ENCODE results near the gene KNOP1.

Gene KNOP1

GRCh38 chr16:19715566-19715965 lies 2.5 kb downstream of the KNOP1 start:
- Histone ChIP-seq H3K9ac (ENCODE audit: low read length in 2 of 2) (no peak overlapping the region), H3K4me3 (ENCODE audit: low read length in 2 of 2) (no peak overlapping the region), H3K27me3 (ENCODE audit: control insufficient read depth in 1 of 2, insufficient read depth in 2 of 2, low read length in 2 of 2) (no peaks in the 10 kb centered on the region), H3K27ac (ENCODE audit: low read length) (no peak overlapping the region), H3K9me3 (ENCODE audit: control insufficient read depth in 2 of 2, low read length in 2 of 2) (no peaks in the 10 kb centered on the region), H3K4me1 (ENCODE audit: control insufficient read depth, insufficient read depth, low read length) (peaks cover 12% of the 10 kb centered on the region), H3K36me3 (ENCODE audit: control insufficient read depth in 2 of 2, insufficient read depth in 2 of 2, low read length in 2 of 2) (peaks cover 11 to 15% of the 10 kb centered on the region in 2 donors)

- H3K9ac ChIP-seq (ENCODE audit: low read length in 2 of 2): no peak overlapping the region
- no peaks in the 10 kb centered on the region for H3K9me3 ChIP-seq (ENCODE audit: control insufficient read depth in 2 of 2, low read length in 2 of 2)
- H3K27ac ChIP-seq (ENCODE audit: low read length): no peak overlapping the region
- peaks cover 11 to 29% of the 10 kb centered on the region in 2 donors for H3K36me3 ChIP-seq (ENCODE audit: control insufficient read depth in 2 of 2, insufficient read depth in 2 of 2, low read length in 2 of 2)
- no peaks in the 10 kb centered on the region for H3K27me3 ChIP-seq (ENCODE audit: control insufficient read depth in 1 of 2, insufficient read depth in 2 of 2, low read length in 2 of 2)
- H3K4me3 ChIP-seq (ENCODE audit: low read length in 2 of 2): no peak overlapping the region
- peaks cover 12% of the 10 kb centered on the region for H3K4me1 ChIP-seq (ENCODE audit: control insufficient read depth, insufficient read depth, low read length)
These were observed 4.3 kb downstream of the KNOP1 start for GRCh38 chr16:19713697-19714096.

GRCh38 chr16:19712418-19713058 lies 5.5 kb downstream of the KNOP1 start:
- peaks cover 11 to 29% of the 10 kb centered on the region in 2 donors for H3K36me3 ChIP-seq (ENCODE audit: control insufficient read depth in 2 of 2, insufficient read depth in 2 of 2, low read length in 2 of 2)
- H3K27me3 ChIP-seq (ENCODE audit: control insufficient read depth in 1 of 2, insufficient read depth in 2 of 2, low read length in 2 of 2): no peaks in the 10 kb centered on the region
- H3K4me1 ChIP-seq (ENCODE audit: control insufficient read depth, insufficient read depth, low read length): peaks cover 12% of the 10 kb centered on the region
- H3K9ac ChIP-seq (ENCODE audit: low read length in 2 of 2): no peak overlapping the region
- no peaks in the 10 kb centered on the region for H3K9me3 ChIP-seq (ENCODE audit: control insufficient read depth in 2 of 2, low read length in 2 of 2)
- no peak overlapping the region for H3K4me3 ChIP-seq (ENCODE audit: low read length in 2 of 2)
- H3K27ac ChIP-seq (ENCODE audit: low read length): no peak overlapping the region

- Histone ChIP-seq H3K4me1 (ENCODE audit: control insufficient read depth, insufficient read depth, low read length) (peaks cover 5% of the 10 kb centered on the region), H3K4me3 (ENCODE audit: low read length in 2 of 2) (no peak overlapping the region), H3K9ac (ENCODE audit: low read length in 2 of 2) (no peak overlapping the region), H3K36me3 (ENCODE audit: control insufficient read depth in 2 of 2, insufficient read depth in 2 of 2, low read length in 2 of 2) (peaks cover 11 to 29% of the 10 kb centered on the region in 2 donors), H3K9me3 (ENCODE audit: control insufficient read depth in 2 of 2, low read length in 2 of 2) (no peaks in the 10 kb centered on the region), H3K27me3 (ENCODE audit: control insufficient read depth in 1 of 2, insufficient read depth in 2 of 2, low read length in 2 of 2) (no peaks in the 10 kb centered on the region), H3K27ac (ENCODE audit: low read length) (no peak overlapping the region)
These were observed 6.4 kb downstream of the KNOP1 start for GRCh38 chr16:19711643-19712042.

- Histone ChIP-seq H3K36me3 (ENCODE audit: control insufficient read depth in 2 of 2, insufficient read depth in 2 of 2, low read length in 2 of 2) (peaks cover 14 to 34% of the 10 kb centered on the region in 2 donors), H3K27ac (ENCODE audit: low read length) (no peak overlapping the region), H3K9me3 (ENCODE audit: control insufficient read depth in 2 of 2, low read length in 2 of 2) (no peaks in the 10 kb centered on the region), H3K4me3 (ENCODE audit: low read length in 2 of 2) (no peak overlapping the region), H3K4me1 (ENCODE audit: control insufficient read depth, insufficient read depth, low read length) (no peaks in the 10 kb centered on the region), H3K27me3 (ENCODE audit: control insufficient read depth in 1 of 2, insufficient read depth in 2 of 2, low read length in 2 of 2) (no peaks in the 10 kb centered on the region), H3K9ac (ENCODE audit: low read length in 2 of 2) (no peak overlapping the region)
These were observed 7.0 kb downstream of the KNOP1 start for GRCh38 chr16:19710991-19711545.

- no peak overlapping the region for H3K9ac ChIP-seq (ENCODE audit: low read length in 2 of 2)
- H3K36me3 ChIP-seq (ENCODE audit: control insufficient read depth in 2 of 2, insufficient read depth in 2 of 2, low read length in 2 of 2): peaks cover 20 to 40% of the 10 kb centered on the region in 2 donors
- H3K9me3 ChIP-seq (ENCODE audit: control insufficient read depth in 2 of 2, low read length in 2 of 2): no peaks in the 10 kb centered on the region
- H3K4me1 ChIP-seq (ENCODE audit: control insufficient read depth, insufficient read depth, low read length): no peaks in the 10 kb centered on the region
- no peaks in the 10 kb centered on the region for H3K27me3 ChIP-seq (ENCODE audit: control insufficient read depth in 1 of 2, insufficient read depth in 2 of 2, low read length in 2 of 2)
- no peak overlapping the region for H3K27ac ChIP-seq (ENCODE audit: low read length)
- no peak overlapping the region for H3K4me3 ChIP-seq (ENCODE audit: low read length in 2 of 2)
These were observed 7.7 kb downstream of the KNOP1 start for GRCh38 chr16:19710191-19710908.

GRCh38 chr16:19709381-19710136 lies 8.5 kb downstream of the KNOP1 start:
- peaks cover 25 to 46% of the 10 kb centered on the region in 2 donors for H3K36me3 ChIP-seq (ENCODE audit: control insufficient read depth in 2 of 2, insufficient read depth in 2 of 2, low read length in 2 of 2)

GRCh38 chr16:19708296-19709205 lies 9.5 kb downstream of the KNOP1 start:
- peaks cover 3% of the 10 kb centered on the region for H3K4me1 ChIP-seq (ENCODE audit: control insufficient read depth, insufficient read depth, low read length)
- H3K4me3 ChIP-seq (ENCODE audit: low read length in 2 of 2): no peak overlapping the region
- no peak overlapping the region for H3K9ac ChIP-seq (ENCODE audit: low read length in 2 of 2)
- H3K36me3 ChIP-seq (ENCODE audit: control insufficient read depth in 2 of 2, insufficient read depth in 2 of 2, low read length in 2 of 2): peaks cover 20 to 48% of the 10 kb centered on the region in 2 donors
- H3K9me3 ChIP-seq (ENCODE audit: control insufficient read depth in 2 of 2, low read length in 2 of 2): no peaks in the 10 kb centered on the region
- no peak overlapping the region for H3K27ac ChIP-seq (ENCODE audit: low read length)
- H3K27me3 ChIP-seq (ENCODE audit: control insufficient read depth in 1 of 2, insufficient read depth in 2 of 2, low read length in 2 of 2): no peaks in the 10 kb centered on the region

More at GRCh38 chr16:19709381-19710136, 8.5 kb downstream of the KNOP1 start:
- no peaks in the 10 kb centered on the region for H3K27me3 ChIP-seq (ENCODE audit: control insufficient read depth in 1 of 2, insufficient read depth in 2 of 2, low read length in 2 of 2)
- H3K4me1 ChIP-seq (ENCODE audit: control insufficient read depth, insufficient read depth, low read length): peaks cover 1% of the 10 kb centered on the region
- H3K4me3 ChIP-seq (ENCODE audit: low read length in 2 of 2): no peak overlapping the region
- no peaks in the 10 kb centered on the region for H3K9me3 ChIP-seq (ENCODE audit: control insufficient read depth in 2 of 2, low read length in 2 of 2)
- no peak overlapping the region for H3K9ac ChIP-seq (ENCODE audit: low read length in 2 of 2)
- no peak overlapping the region for H3K27ac ChIP-seq (ENCODE audit: low read length)

GRCh38 chr16:19707569-19708295 lies 10.3 kb downstream of the KNOP1 start:
- Histone ChIP-seq H3K9ac (ENCODE audit: low read length in 2 of 2) (no peak overlapping the region), H3K27me3 (ENCODE audit: control insufficient read depth in 1 of 2, insufficient read depth in 2 of 2, low read length in 2 of 2) (no peaks in the 10 kb centered on the region), H3K27ac (ENCODE audit: low read length) (no peak overlapping the region), H3K4me1 (ENCODE audit: control insufficient read depth, insufficient read depth, low read length) (peaks cover 3% of the 10 kb centered on the region), H3K36me3 (ENCODE audit: control insufficient read depth in 2 of 2, insufficient read depth in 2 of 2, low read length in 2 of 2) (peaks cover 23 to 56% of the 10 kb centered on the region in 2 donors), H3K4me3 (ENCODE audit: low read length in 2 of 2) (no peak overlapping the region), H3K9me3 (ENCODE audit: control insufficient read depth in 2 of 2, low read length in 2 of 2) (no peaks in the 10 kb centered on the region)
